ENCODE results near the gene HAPLN3. TPM values are rescaled to one million over a fixed set of nuclear protein-coding genes. Genes with fewer than 3 reads are reported as not detected.

Gene HAPLN3
- total and polyA plus RNA-seq, 2 of the 4 experiments (the other 2 are of a cell fraction), result 5.9 to 28.6 TPM

GRCh38 chr15:88858934-88859333 lies 36.4 kb downstream of the HAPLN3 start:
- H2BK120ac ChIP-seq (ENCODE audit: low read depth, low read length), result no peak overlapping the region
- H2AK9ac ChIP-seq (replicated peaks; ENCODE audit: low read depth, low read length, poor library complexity), result no peak overlapping the region
- no peaks in the 10 kb centered on the region for H3K79me1 ChIP-seq (ENCODE audit: low read depth in 1 of 2, low read length in 2 of 2)
- no peak overlapping the region for H3K4ac ChIP-seq (ENCODE audit: low read depth, low read length)
- H3K9me3 ChIP-seq (ENCODE audit: control insufficient read depth, insufficient read depth, low read length), result peaks cover 2% of the 10 kb centered on the region; the same call in 1 of the 2 replicates
- no peak overlapping the region for H2AK5ac ChIP-seq (ENCODE audit: low read depth, low read length)
- H4K5ac ChIP-seq (ENCODE audit: low read depth, low read length), result no peak overlapping the region
- DNase-seq (no peak), ATAC-seq (ENCODE audit: low read depth) (no peak)
- no peaks in the 10 kb centered on the region for H3K36me3 ChIP-seq (ENCODE audit: control insufficient read depth, insufficient read depth, low read length)
- ChIA-PET POLR2A (ENCODE audit: unreplicated experiment) (no interaction called here), CTCF (no interaction called here)
- no peak overlapping the region for H3K9ac ChIP-seq (ENCODE audit: low read depth, low read length)
- no peak overlapping the region for H2BK20ac ChIP-seq (ENCODE audit: low read depth, low read length)
- H4K8ac ChIP-seq (ENCODE audit: low read depth in 2 of 2, low read length in 2 of 2), result no peak overlapping the region
- 67% methylated on average over 2 of the region's 11 CpGs; no CpG with 5 or more reads in 1 of the 2 experiments for WGBS, 2 experiments (ENCODE audit: extremely low coverage in 2 of 2, insufficient read length in 1 of 2)
- no peak overlapping the region for H3K4me3 ChIP-seq (ENCODE audit: insufficient read depth, low read depth, low read length)
- H3K23ac ChIP-seq (ENCODE audit: low read depth, low read length), result no peak overlapping the region
- H4K20me1 ChIP-seq (ENCODE audit: insufficient read depth, low read length), result no peaks in the 10 kb centered on the region
- dilution Hi-C loops (cut with HindIII; ENCODE audit: low sequenced_read_pairs, unreplicated experiment) (no loop called here), intact Hi-C loops (cut with micrococcal nuclease) (no loop called here), in situ Hi-C loops (cut with MboI; ENCODE audit: low sequenced_read_pairs) (no loop called here)
- no peak for TF ChIP-seq BHLHE40 (IDR thresholded peaks at IDR 0.05; ENCODE audit: low read depth, low read length)
- no peak for TF ChIP-seq POLR2A (IDR thresholded peaks at IDR 0.05; ENCODE audit: low read depth, low read length)
- TF ChIP-seq RCOR1 (IDR thresholded peaks at IDR 0.05; ENCODE audit: insufficient replicate concordance, low read length), result no peak
- TF ChIP-seq CHD1 (IDR thresholded peaks at IDR 0.05; ENCODE audit: low read depth, low read length), result no peak
- TF ChIP-seq, protein P1, sequence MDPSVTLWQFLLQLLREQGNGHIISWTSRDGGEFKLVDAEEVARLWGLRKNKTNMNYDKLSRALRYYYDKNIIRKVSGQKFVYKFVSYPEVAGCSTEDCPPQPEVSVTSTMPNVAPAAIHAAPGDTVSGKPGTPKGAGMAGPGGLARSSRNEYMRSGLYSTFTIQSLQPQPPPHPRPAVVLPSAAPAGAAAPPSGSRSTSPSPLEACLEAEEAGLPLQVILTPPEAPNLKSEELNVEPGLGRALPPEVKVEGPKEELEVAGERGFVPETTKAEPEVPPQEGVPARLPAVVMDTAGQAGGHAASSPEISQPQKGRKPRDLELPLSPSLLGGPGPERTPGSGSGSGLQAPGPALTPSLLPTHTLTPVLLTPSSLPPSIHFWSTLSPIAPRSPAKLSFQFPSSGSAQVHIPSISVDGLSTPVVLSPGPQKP (IDR thresholded peaks at IDR 0.05; ENCODE audit: borderline replicate concordance, low read depth, low read length), result no peak
- no peak for TF ChIP-seq MAZ (IDR thresholded peaks at IDR 0.05; ENCODE audit: borderline replicate concordance, low read depth, low read length)
- no peak overlapping the region for H3K27ac ChIP-seq (ENCODE audit: insufficient read depth, low read length)
- no peaks in the 10 kb centered on the region for H3K4me1 ChIP-seq (ENCODE audit: control insufficient read depth, insufficient read depth, low read length)
- H3K14ac ChIP-seq (replicated peaks; ENCODE audit: low read depth, low read length), result no peak overlapping the region
- BruUV-seq (replicated peaks), result no TSS peak
- H2BK5ac ChIP-seq (ENCODE audit: low read depth, low read length, poor library complexity, severe bottlenecking), result no peak overlapping the region
- H3K9me1 ChIP-seq (ENCODE audit: insufficient read depth, low read length), result no peaks in the 10 kb centered on the region
- no peak overlapping the region for H2AFZ ChIP-seq (replicated peaks; ENCODE audit: low read length, poor library complexity)
- no peak overlapping the region for H3K18ac ChIP-seq (ENCODE audit: low read depth, low read length)
- H3K27me3 ChIP-seq (ENCODE audit: control insufficient read depth, insufficient read depth, low read length), result peaks cover 50% of the 10 kb centered on the region
- H3K56ac ChIP-seq (ENCODE audit: extremely low read depth, insufficient read depth, low read length), result no peak overlapping the region
- H2BK15ac ChIP-seq (ENCODE audit: low read depth, low read length), result no peak overlapping the region
- no peak overlapping the region for H4K91ac ChIP-seq (ENCODE audit: insufficient read depth, low read depth, low read length)
- no peak overlapping the region for H3K4me2 ChIP-seq (ENCODE audit: low read depth, low read length)

All from IMR-90 (cell line).